Right ventricle myocardium superior (tissue), 1 donor: ENCODE data around the gene LRRC75A. TPM values are rescaled to one million over a fixed set of nuclear protein-coding genes. Genes with fewer than 3 reads are reported as not detected.

Experiments used
- total RNA-seq: library from RNA; stranded (reverse); fragmentation: NEBNext Ultra II Directional; extraction: Animal tissue kit (Norgen Biotek cat#: 25700); gene quantifications from one replicate; pipeline ENCODE4 v1.2.1, GENCODE V29; 2021
- donor health status: DM: no; HTN: yes; CAD: no; lungs with severe emphysema.

The LRRC75A gene
- total RNA-seq, 1 donor from 2014 or later = 0.40 TPM

Other genes starting within 250 kb of the LRRC75A start
- gene CENPV, start 138.7 kb downstream of the LRRC75A start, total RNA-seq = 11.9 TPM
- 1,408 TPM for gene UBB, start 111.1 kb downstream of the LRRC75A start, total RNA-seq
- gene TRPV2, start 76.6 kb downstream of the LRRC75A start, total RNA-seq = 10.3 TPM
- gene ZNF287, start 77.0 kb upstream of the LRRC75A start, total RNA-seq = 8.1 TPM
- gene ZNF624, start 161.7 kb upstream of the LRRC75A start, total RNA-seq = 1.4 TPM
- gene CCDC144A, start 198.0 kb upstream of the LRRC75A start, total RNA-seq = 1.8 TPM